NB4 (cell line): Measurements from ENCODE around the gene LTB4R2.

Source experiments
- MYC ChIP-seq: IDR thresholded peaks from 2 replicates; pipeline ENCODE4 v1.6.1; 2011; ENCODE audit warnings: low read depth, low read length
- POLR2A ChIP-seq: IDR thresholded peaks from 2 replicates; pipeline ENCODE4 v1.6.1; 2011; ENCODE audit warnings: mild to moderate bottlenecking; ENCODE audit not compliant: insufficient read length; ENCODE audit errors: extremely low read depth
- TF ChIP-seq, protein P1 (sequence below): IDR thresholded peaks from one replicate; pipeline ENCODE4 v1.5.1; 2012; ENCODE audit warnings: low read depth, low read length
- TF ChIP-seq, protein P2 (sequence below): IDR thresholded peaks from 2 replicates; pipeline ENCODE4 v1.6.1; 2011; ENCODE audit warnings: low read depth, low read length

DNA sequence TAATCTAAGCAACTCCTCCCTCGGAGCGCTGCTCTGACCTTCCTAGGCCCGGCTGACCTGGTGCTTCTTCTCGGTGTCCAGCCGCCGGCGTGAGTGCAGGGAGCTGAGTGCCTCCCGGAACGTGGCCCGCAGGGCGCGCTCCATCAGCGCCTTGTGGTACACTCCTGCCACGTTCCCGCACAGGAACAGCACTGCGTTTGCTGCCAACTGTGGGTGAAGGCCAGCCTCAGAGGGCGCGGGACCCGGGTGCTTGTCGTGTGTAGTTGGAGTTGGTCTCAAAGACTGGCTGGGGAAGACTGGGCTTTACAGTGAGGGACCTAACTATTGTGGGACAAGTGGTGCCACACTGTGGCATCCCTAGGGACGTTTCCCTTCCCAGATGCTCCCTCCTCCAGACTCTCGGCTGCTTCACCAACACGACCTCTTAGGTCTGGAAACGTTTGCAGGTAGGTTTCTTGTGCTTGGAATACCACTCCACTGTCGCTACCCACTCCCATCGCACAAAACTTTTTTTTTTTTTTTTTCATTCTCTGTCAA lies 21.9 kb downstream of the LTB4R2 start:
- TF ChIP-seq, protein P1, sequence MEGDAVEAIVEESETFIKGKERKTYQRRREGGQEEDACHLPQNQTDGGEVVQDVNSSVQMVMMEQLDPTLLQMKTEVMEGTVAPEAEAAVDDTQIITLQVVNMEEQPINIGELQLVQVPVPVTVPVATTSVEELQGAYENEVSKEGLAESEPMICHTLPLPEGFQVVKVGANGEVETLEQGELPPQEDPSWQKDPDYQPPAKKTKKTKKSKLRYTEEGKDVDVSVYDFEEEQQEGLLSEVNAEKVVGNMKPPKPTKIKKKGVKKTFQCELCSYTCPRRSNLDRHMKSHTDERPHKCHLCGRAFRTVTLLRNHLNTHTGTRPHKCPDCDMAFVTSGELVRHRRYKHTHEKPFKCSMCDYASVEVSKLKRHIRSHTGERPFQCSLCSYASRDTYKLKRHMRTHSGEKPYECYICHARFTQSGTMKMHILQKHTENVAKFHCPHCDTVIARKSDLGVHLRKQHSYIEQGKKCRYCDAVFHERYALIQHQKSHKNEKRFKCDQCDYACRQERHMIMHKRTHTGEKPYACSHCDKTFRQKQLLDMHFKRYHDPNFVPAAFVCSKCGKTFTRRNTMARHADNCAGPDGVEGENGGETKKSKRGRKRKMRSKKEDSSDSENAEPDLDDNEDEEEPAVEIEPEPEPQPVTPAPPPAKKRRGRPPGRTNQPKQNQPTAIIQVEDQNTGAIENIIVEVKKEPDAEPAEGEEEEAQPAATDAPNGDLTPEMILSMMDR, result no peak
- no peak for TF ChIP-seq POLR2A
- TF ChIP-seq MYC, result no peak
- TF ChIP-seq, protein P2, sequence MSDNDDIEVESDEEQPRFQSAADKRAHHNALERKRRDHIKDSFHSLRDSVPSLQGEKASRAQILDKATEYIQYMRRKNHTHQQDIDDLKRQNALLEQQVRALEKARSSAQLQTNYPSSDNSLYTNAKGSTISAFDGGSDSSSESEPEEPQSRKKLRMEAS, result no peak
